Stomach (tissue), 9 donors: Measurements from ENCODE around the gene GAK. TPM values are rescaled to one million over a fixed set of nuclear protein-coding genes. Genes with fewer than 3 reads are reported as not detected.

ENCODE experiments used
- DNase-seq, 2 donors: peaks; one replicate each; pipeline versions ENCODE4 v3.0.0 to v3.0.0-alpha.2; 2013 to 2019
- H3K27ac ChIP-seq, 5 donors: fragments of 200-600 bp in 4 of 5; sonication (generic) in 4 of 5; one replicate each; pipeline ENCODE4 v1.5.1; 2013 to 2019; ENCODE audit warnings: mild to moderate bottlenecking in 1 of 5, moderate library complexity in 1 of 5
- H3K27me3 ChIP-seq, 3 donors: fragments of 200-600 bp; sonication (generic); one replicate each; pipeline ENCODE4 v1.5.1; 2017 to 2019; ENCODE audit warnings: mixed run types in 1 of 3
- H3K36me3 ChIP-seq, 4 donors: fragments of 200-600 bp; sonication (generic); 1 replicate in 3 of 4; 2 replicates in 1 of 4; pipeline ENCODE4 v1.5.1; 2016 to 2019
- H3K4me1 ChIP-seq, 4 donors: fragments of 200-600 bp; sonication (generic); one replicate each; pipeline ENCODE4 v1.5.1; 2016 to 2019
- H3K4me3 ChIP-seq, 4 donors: fragments of 200-600 bp; sonication (generic) in 3 of 4; one replicate each; pipeline ENCODE4 v1.5.1; 2016 to 2019; ENCODE audit warnings: mild to moderate bottlenecking in 1 of 4
- H3K9me3 ChIP-seq, 4 donors: fragments of 200-600 bp; sonication (generic); one replicate each; pipeline ENCODE4 v1.5.1; 2016 to 2019
- EP300 ChIP-seq: sonication (generic); formaldehyde crosslinking; IDR thresholded peaks from one replicate; pipeline ENCODE4 v1.6.1; 2017; ENCODE audit warnings: antibody characterized with exemption
- POLR2A ChIP-seq, 4 donors: fragments of 450-650 bp; IDR thresholded peaks; one replicate each; pipeline ENCODE4 v1.6.1; 2016; ENCODE audit warnings: antibody characterized with exemption in 4 of 4, control low read depth in 2 of 4, mild to moderate bottlenecking in 1 of 4, moderate library complexity in 1 of 4
- POLR2AphosphoS5 ChIP-seq, 3 donors: sonication (generic); formaldehyde crosslinking; IDR thresholded peaks; one replicate each; pipeline ENCODE4 v1.6.1; 2016; ENCODE audit warnings: antibody characterized with exemption in 3 of 3
- WGBS, 5 donors: extraction: QIAGEN DNeasy Blood & Tissue Kit in 3 of 5; methylation state at CpG; one replicate each; pipeline versions ENCODE4 v1.1.5 to v1.1.7; 2013 to 2018; 5-methylcytosine and 5-hydroxymethylcytosine counted together
- intact Hi-C: fragments of 100-400 bp; cut with DNase I; formaldehyde crosslinking; loops from one replicate; pipeline ENCODE4 v1.15.1; 2023; ENCODE audit warnings: low total_unique reads
- polyA plus RNA-seq, 3 donors: library from polyadenylated mRNA; stranded (reverse); fragments of 200-250 nt; gene quantifications; one replicate each; pipeline ENCODE4 v1.2.3, GENCODE V29; 2013
- total RNA-seq, 5 donors: library from RNA; depleted of rRNA; stranded (reverse); fragments of >200 nt; gene quantifications; one replicate each; pipeline versions ENCODE4 v1.1.0 to v1.2.3, GENCODE V29; 2014 to 2016
- TF ChIP-seq, protein P1 (sequence below), 7 experiments: fragments of 450-650 bp in 4 of 7; fragments of 200-600 bp in 3 of 7; sonication (generic) in 3 of 7; IDR thresholded peaks; one replicate each; pipeline ENCODE4 v1.5.1; 2016 to 2019; ENCODE audit warnings: antibody characterized with exemption in 7 of 7, control low read depth in 2 of 7, mild to moderate bottlenecking in 1 of 7
- donor health status: healthy with polysubstance abuse.
- donor health status: Bipolar disorder and iron deficiency.
- donor health status: healthy.

The GAK gene
- total and polyA plus RNA-seq, 8 donors, result 71.8 to 503 (median 157) TPM

DNA sequence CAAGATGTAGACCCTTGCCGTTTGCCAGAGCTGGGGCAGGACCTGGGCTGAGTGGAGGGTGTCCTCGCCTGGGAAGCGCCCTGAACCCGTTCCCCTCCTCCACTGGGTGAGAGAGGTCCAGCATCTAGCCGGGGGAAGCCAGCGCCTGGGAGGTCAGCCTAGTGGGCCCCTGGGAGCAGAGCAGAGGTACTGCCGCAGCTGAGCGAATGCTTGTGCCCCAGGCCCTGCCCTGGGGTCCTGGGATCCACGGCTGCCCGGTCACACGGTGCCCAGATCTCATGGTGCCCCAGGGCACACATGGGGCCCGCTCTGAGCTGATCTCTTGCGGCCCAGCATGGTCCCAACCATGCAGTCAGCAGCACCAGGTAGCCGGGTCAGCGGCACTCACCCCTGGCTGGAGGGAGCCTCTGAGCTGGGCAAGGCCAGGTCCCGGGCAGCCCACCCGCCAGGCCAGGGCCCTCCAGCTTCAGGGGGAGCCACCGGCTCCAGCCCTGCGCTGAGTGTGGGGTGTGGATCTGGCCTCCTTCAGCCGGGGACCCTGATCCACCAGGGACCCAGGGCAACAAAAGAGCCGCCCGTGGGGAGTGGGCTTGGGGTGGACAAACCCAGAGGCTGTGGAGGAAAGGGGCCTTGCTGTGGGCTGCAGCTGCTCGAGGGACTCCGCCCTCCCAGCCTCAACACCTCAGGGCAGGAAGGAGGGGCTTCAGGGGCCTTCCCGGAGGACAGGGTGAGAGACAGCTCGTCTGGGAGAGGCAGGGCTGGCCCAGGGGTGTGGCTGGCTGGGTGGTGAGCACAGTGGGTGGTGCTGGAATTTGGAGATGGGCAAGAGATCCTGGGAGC, 102.1 kb downstream of the GAK start:
- Histone ChIP-seq H3K9me3 (peaks cover 0 to 18% (median 13%) of the 10 kb centered on the region in 4 donors), H3K4me1 (peaks cover 15 to 22% (median 18%) of the 10 kb centered on the region in 4 donors), H3K36me3 (no peaks in the 10 kb centered on the region), H3K27ac (no peak overlapping the region), H3K27me3 (peaks cover 14 to 77% (median 36%) of the 10 kb centered on the region in 3 donors), H3K4me3 (no peak overlapping the region)
- 61 to 75% (median 64%) methylated on average over 16 to 26 of the region's 26 CpGs for WGBS, 5 donors
- no peak for DNase-seq
- TF ChIP-seq POLR2AphosphoS5 (IDR thresholded peaks at IDR 0.05) (no peak), EP300 (no peak), POLR2A (IDR thresholded peaks at IDR 0.05) (no peak)
- TF ChIP-seq, protein P1, sequence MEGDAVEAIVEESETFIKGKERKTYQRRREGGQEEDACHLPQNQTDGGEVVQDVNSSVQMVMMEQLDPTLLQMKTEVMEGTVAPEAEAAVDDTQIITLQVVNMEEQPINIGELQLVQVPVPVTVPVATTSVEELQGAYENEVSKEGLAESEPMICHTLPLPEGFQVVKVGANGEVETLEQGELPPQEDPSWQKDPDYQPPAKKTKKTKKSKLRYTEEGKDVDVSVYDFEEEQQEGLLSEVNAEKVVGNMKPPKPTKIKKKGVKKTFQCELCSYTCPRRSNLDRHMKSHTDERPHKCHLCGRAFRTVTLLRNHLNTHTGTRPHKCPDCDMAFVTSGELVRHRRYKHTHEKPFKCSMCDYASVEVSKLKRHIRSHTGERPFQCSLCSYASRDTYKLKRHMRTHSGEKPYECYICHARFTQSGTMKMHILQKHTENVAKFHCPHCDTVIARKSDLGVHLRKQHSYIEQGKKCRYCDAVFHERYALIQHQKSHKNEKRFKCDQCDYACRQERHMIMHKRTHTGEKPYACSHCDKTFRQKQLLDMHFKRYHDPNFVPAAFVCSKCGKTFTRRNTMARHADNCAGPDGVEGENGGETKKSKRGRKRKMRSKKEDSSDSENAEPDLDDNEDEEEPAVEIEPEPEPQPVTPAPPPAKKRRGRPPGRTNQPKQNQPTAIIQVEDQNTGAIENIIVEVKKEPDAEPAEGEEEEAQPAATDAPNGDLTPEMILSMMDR (IDR thresholded peaks at IDR 0.05), result no peak
- intact Hi-C loops, result no loop called here

DNA sequence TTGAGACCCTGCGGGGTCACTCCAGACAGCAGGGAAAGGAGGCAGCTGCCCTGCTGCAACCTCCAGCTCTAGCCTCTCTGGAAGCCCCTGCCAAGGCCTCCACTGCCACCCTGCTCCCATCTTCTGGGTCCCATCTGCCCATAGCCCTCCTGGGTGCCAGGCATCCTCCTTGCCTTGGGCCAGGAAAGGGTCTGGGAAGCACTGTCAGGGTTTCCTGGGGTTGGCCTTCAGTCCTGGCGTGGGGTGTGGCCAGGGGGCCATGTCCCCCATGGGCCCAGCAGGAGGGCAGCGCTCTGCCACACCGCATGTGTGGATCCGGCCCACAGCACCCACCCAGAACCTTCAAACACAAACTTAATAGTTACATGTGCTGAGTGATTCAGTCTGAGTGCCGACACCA, 102.8 kb downstream of the GAK start:
- peaks cover 20 to 81% (median 43%) of the 10 kb centered on the region in 3 donors for H3K27me3 ChIP-seq

DNA sequence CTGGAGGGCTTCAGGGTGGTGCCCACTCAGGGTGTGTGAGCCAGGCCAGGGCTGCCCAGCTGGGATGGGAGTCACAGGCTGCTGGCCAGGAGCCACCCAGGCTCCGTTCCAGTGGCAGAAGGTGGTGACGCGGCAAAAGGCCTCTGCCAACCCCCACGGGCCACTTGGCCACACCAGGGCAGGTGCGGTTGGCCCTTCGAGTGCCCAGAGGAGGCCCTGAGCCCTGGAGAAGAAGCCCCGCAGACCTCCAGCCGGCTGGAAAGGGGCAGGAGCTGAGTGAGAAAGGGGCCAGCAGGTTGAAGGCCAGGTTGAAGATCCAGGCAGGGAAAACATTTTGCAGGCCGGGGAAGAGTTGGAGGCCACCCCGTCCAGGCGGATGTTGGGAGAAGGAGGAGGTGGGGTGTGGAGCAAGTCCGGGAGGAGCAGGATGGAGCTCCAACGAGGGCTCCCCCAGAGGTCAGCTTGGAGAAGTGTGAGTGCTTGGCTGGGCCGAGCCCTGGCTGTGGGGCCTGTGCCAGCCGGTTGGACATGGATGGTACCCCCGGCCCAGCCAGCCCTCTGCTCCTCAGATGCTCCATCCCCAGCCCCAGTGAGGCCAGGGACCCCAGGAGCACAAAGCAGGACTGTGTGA, 103.4 kb downstream of the GAK start:
- Histone ChIP-seq H3K4me3 (no peak overlapping the region), H3K4me1 (peaks cover 19 to 24% (median 21%) of the 10 kb centered on the region in 4 donors), H3K27me3 (peaks cover 25 to 86% (median 48%) of the 10 kb centered on the region in 3 donors), H3K27ac (no peak overlapping the region), H3K36me3 (no peaks in the 10 kb centered on the region), H3K9me3 (peaks cover 0 to 18% (median 13%) of the 10 kb centered on the region in 4 donors)
- intact Hi-C loops, result no loop called here
- peak; percentile 33 to 57 for DNase-seq
- no peak for TF ChIP-seq POLR2A (IDR thresholded peaks at IDR 0.05)
- no peak for TF ChIP-seq EP300
- TF ChIP-seq, protein P1 (IDR thresholded peaks at IDR 0.05), result no peak
- TF ChIP-seq POLR2AphosphoS5 (IDR thresholded peaks at IDR 0.05), result no peak
- 20 to 43% (median 25%) methylated on average over 10 to 16 of the region's 16 CpGs for WGBS, 5 donors

More for the DNA sequence above, 102.8 kb downstream of the GAK start:
- WGBS, 5 donors, result 83 to 94% (median 90%) methylated on average over 6 of the region's 6 CpGs
- no peak for TF ChIP-seq EP300
- TF ChIP-seq, protein P1 (IDR thresholded peaks at IDR 0.05), result no peak
- no peak for TF ChIP-seq POLR2AphosphoS5 (IDR thresholded peaks at IDR 0.05)
- no peak for TF ChIP-seq POLR2A (IDR thresholded peaks at IDR 0.05)
- peaks cover 19 to 24% (median 21%) of the 10 kb centered on the region in 4 donors for H3K4me1 ChIP-seq
- H3K4me3 ChIP-seq, result no peak overlapping the region
- peaks cover 0 to 18% (median 13%) of the 10 kb centered on the region in 4 donors for H3K9me3 ChIP-seq
- H3K36me3 ChIP-seq, result no peaks in the 10 kb centered on the region
- H3K27ac ChIP-seq, result no peak overlapping the region
- intact Hi-C loops, result no loop called here
- DNase-seq, result no peak

DNA sequence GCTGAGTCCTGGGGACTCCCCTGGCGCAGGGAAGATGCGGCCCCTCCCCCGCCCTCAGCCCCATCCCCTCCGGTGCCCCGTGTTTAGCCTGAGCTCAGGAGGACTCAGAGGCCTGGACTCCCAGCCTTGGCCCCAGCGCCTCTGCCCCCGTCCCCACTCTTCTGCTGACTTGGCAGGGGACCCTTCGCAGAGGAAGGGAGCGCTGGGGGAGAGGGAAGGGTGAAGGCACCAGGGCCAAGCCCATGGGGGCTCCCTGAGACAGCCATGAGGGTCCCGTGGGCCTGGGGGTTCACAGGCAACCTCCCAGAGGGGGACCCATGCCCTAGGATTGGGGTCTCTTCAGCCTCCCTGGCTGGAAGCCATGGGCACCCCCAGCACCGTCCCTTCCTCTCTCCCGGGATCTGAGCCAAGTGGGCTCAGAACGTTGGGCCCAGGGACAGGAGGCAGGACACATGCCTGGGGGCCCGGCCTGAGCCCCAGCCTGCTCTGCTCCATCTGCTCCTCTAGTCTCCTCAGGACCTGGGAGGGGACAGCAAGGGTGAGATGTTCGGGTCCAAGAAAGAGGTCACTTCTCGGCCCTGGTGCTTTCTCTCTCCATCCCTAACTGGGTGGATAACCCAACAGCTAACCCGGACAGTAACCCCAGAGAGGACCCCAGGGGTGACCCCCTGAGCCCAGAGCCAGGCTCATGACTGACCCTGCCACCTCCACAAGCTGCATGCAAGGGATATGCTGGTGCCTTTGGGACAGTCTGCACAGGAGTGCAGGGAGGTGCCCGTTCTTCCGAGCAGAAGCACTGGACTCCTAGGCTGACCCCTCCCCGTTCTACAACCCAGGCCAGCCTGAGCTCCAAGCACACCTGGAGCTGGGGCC, 104.7 kb downstream of the GAK start:
- Histone ChIP-seq H3K36me3 (no peaks in the 10 kb centered on the region), H3K9me3 (peaks cover 0 to 17% (median 13%) of the 10 kb centered on the region in 4 donors), H3K27me3 (peaks cover 26 to 94% (median 61%) of the 10 kb centered on the region in 3 donors), H3K4me1 (peaks cover 19 to 24% (median 21%) of the 10 kb centered on the region in 4 donors), H3K27ac (no peak overlapping the region), H3K4me3 (no peak overlapping the region)
- intact Hi-C loops, result no loop called here
- TF ChIP-seq, protein P1 (IDR thresholded peaks at IDR 0.05), result no peak
- TF ChIP-seq EP300 (no peak), POLR2AphosphoS5 (IDR thresholded peaks at IDR 0.05) (no peak), POLR2A (IDR thresholded peaks at IDR 0.05) (no peak)
- no peak for DNase-seq
- WGBS, 5 donors, result 28 to 52% (median 32%) methylated on average over 9 to 20 of the region's 20 CpGs
